Gastroesophageal sphincter (tissue), 4 donors: ENCODE measurements around the gene PRDM15. TPM values are rescaled to one million over a fixed set of nuclear protein-coding genes. Genes with fewer than 3 reads are reported as not detected.

ENCODE experiments used
- ATAC-seq: fragments of 150-250 bp; one replicate; pipeline ENCODE4 v1.9.1; 2016; ENCODE audit warnings: mild to moderate bottlenecking, moderate library complexity
- H3K27ac ChIP-seq, 4 donors: fragments of 200-600 bp; sonication (generic) in 3 of 4; 1 replicate in 3 of 4; 2 replicates in 1 of 4; pipeline ENCODE4 v1.5.1; 2016 to 2019
- H3K27me3 ChIP-seq: fragments of 200-600 bp; sonication (generic); one replicate; pipeline ENCODE4 v1.5.1; 2019
- H3K36me3 ChIP-seq, 2 donors: fragments of 200-600 bp; sonication (generic); one replicate each; pipeline ENCODE4 v1.5.1; 2019; ENCODE audit warnings: control low read depth in 1 of 2
- H3K4me1 ChIP-seq, 3 donors: fragments of 200-600 bp; sonication (generic); 1 replicate in 2 of 3; 2 replicates in 1 of 3; pipeline ENCODE4 v1.5.1; 2016 to 2019; ENCODE audit warnings: control low read depth in 2 of 3
- H3K4me3 ChIP-seq, 2 donors: fragments of 200-600 bp; sonication (generic); one replicate each; pipeline ENCODE4 v1.5.1; 2019; ENCODE audit warnings: mild to moderate bottlenecking in 1 of 2, moderate library complexity in 1 of 2
- H3K9me3 ChIP-seq, 3 donors: fragments of 200-600 bp; sonication (generic); one replicate each; pipeline ENCODE4 v1.5.1; 2017 to 2019; ENCODE audit warnings: control low read depth in 2 of 3
- CTCF ChIP-seq, 4 experiments: fragments of 200-600 bp in 2 of 4; fragments of 450-650 bp in 2 of 4; sonication (generic) in 1 of 4; IDR thresholded peaks; one replicate each; pipeline ENCODE4 v1.5.1; 2017 to 2019; ENCODE audit warnings: antibody characterized with exemption in 4 of 4, mild to moderate bottlenecking in 2 of 4, moderate library complexity in 2 of 4
- EP300 ChIP-seq: sonication (generic); formaldehyde crosslinking; IDR thresholded peaks from one replicate; pipeline ENCODE4 v1.6.1; 2017; ENCODE audit warnings: antibody characterized with exemption, mild to moderate bottlenecking
- POLR2A ChIP-seq, 2 donors: fragments of 450-650 bp; IDR thresholded peaks; one replicate each; pipeline ENCODE4 v1.6.1; 2017; ENCODE audit warnings: antibody characterized with exemption in 2 of 2, mild to moderate bottlenecking in 2 of 2, moderate library complexity in 1 of 2
- POLR2AphosphoS5 ChIP-seq: sonication (generic); formaldehyde crosslinking; IDR thresholded peaks from one replicate; pipeline ENCODE4 v1.6.1; 2017; ENCODE audit warnings: antibody characterized with exemption
- WGBS, 2 donors: methylation state at CpG; one replicate each; pipeline ENCODE4 v1.1.5; 2018; ENCODE audit warnings: low coverage in 1 of 2; 5-methylcytosine and 5-hydroxymethylcytosine counted together
- total RNA-seq, 4 donors: library from RNA; depleted of rRNA; stranded (reverse); fragments of >200 nt; gene quantifications; one replicate each; pipeline ENCODE4 v1.1.0, GENCODE V29; 2016

The PRDM15 gene
- total RNA-seq, 4 donors from 2014 or later: 2.9 to 8.2 (median 7.2) TPM

DNA sequence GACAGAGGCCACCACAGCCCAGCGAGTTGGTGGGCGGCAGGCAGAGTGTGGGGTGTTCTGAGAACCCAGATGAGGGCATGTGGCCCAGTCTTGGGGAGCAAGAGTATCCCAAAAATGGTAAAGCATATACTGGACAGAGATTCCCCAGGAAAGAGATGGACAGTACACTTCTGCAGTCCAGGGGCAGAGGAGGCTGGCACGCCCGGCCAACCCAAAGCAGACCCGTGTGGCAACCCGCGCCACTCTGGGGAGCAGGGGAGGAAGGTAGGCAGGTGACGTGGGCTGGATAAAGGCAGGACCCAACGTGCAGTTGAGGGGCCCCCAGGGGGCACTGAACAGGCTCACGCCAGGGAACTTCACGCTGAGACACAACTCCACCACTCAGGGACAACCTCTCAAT lies 65.9 kb downstream of the PRDM15 start:
- no peak overlapping the region for H3K27ac ChIP-seq
- no peak for ATAC-seq
- H3K36me3 ChIP-seq: peaks cover 0 to 70% of the 10 kb centered on the region in 2 donors
- H3K27me3 ChIP-seq: no peaks in the 10 kb centered on the region
- peaks cover 0 to 9% (median 3%) of the 10 kb centered on the region in 3 donors for H3K4me1 ChIP-seq
- H3K4me3 ChIP-seq: no peak overlapping the region
- no peaks in the 10 kb centered on the region for H3K9me3 ChIP-seq
- TF ChIP-seq CTCF (IDR thresholded peaks at IDR 0.05) (no peak), EP300 (no peak), POLR2AphosphoS5 (no peak), POLR2A (IDR thresholded peaks at IDR 0.05) (no peak)
- WGBS, 2 donors: 92 to 100% methylated on average over 2 to 4 of the region's 11 CpGs

DNA sequence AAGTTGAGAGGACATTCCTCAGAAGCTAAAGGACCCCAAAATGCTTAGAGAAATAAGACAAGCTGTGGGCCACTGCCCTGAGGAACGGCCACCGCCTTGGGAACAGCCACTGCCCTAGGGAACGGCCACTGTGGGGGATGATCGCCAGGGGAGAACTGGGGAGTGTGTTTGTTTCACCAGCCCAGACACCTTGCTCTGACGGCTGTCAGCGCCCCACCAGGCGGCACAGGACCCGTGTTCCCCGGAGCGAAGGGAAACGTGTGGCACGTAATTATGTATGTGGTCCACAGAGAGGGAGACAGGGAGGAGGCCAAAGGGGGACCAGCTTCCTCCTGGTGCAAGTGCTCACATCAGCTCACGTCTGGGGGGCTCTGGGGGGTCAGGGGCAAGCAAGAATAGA lies 66.5 kb downstream of the PRDM15 start:
- Histone ChIP-seq H3K9me3 (no peaks in the 10 kb centered on the region), H3K4me1 (peaks cover 0 to 9% (median 3%) of the 10 kb centered on the region in 3 donors), H3K36me3 (peaks cover 0 to 76% of the 10 kb centered on the region in 2 donors), H3K4me3 (no peak overlapping the region), H3K27me3 (no peaks in the 10 kb centered on the region), H3K27ac (no peak overlapping the region)
- TF ChIP-seq CTCF (IDR thresholded peaks at IDR 0.05): no peak
- ATAC-seq: no peak
- 91 to 100% methylated on average over 2 to 10 of the region's 13 CpGs for WGBS, 2 donors

DNA sequence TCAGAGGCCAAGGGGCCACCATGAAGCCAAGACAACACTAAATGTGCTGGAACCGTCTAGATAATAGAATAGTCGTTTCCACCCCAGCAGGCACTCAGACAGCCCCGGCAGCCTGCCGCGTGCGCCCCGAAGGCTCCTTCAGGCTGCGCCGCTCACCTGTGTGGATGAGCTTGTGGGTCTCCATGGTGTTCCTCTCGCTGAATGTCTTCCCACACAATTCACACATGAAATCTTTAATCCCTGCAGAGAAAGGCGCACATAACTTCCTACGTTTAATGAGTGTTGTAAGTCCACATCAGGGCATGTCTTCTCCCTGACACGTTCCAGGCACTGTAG lies 68.6 kb downstream of the PRDM15 start:
- WGBS, 2 donors: 92 to 100% methylated on average over 2 to 11 of the region's 13 CpGs

DNA sequence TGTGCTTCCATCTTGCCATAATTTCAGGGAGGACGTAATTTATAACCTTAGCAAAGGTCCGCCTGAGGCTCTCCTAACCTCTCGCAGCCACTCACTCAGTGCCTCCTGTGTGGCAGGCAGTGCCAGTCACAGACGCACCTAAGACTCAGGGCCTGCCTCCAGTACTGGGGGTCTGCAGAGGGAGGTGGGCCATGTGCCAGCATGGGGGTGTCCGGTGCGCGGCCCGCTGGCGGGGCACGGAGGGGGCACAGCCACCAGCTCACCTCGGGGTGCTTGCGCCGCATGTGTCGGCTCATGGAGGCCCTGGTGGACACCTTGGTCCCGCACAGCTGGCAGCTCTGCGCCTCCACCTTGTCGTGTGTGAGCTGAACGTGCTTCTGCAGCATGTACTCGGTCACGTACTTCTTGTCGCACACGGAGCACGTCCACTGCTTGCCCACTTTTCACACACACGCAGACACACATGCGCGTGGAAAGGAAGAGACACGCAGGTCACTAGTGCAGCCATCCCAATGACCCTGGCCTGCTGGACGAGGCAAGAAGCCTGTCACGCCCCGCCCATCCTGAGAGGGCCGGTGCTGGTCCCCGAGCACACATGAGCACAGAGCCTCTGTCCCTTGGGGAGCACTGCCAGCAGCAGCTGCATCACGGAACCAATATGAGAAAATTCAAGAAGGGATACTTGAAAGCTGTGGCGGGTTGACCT lies 69.1 kb downstream of the PRDM15 start:
- no peaks in the 10 kb centered on the region for H3K9me3 ChIP-seq
- no peak overlapping the region for H3K4me3 ChIP-seq
- peaks cover 0 to 70% of the 10 kb centered on the region in 2 donors for H3K36me3 ChIP-seq
- TF ChIP-seq CTCF (IDR thresholded peaks at IDR 0.05): no peak
- no peak for TF ChIP-seq POLR2AphosphoS5
- TF ChIP-seq POLR2A (IDR thresholded peaks at IDR 0.05): no peak
- no peak for TF ChIP-seq EP300
- H3K4me1 ChIP-seq: no peaks in the 10 kb centered on the region
- no peak overlapping the region for H3K27ac ChIP-seq
- 94 to 100% methylated on average over 1 to 9 of the region's 34 CpGs for WGBS, 2 donors
- H3K27me3 ChIP-seq: no peaks in the 10 kb centered on the region
- no peak for ATAC-seq

More for the DNA sequence above, 68.6 kb downstream of the PRDM15 start:
- TF ChIP-seq POLR2AphosphoS5 (no peak), EP300 (no peak), POLR2A (IDR thresholded peaks at IDR 0.05) (no peak), CTCF (IDR thresholded peaks at IDR 0.05) (no peak)
- Histone ChIP-seq H3K9me3 (no peaks in the 10 kb centered on the region), H3K4me3 (no peak overlapping the region), H3K27ac (no peak overlapping the region), H3K27me3 (no peaks in the 10 kb centered on the region), H3K36me3 (peaks cover 0 to 75% of the 10 kb centered on the region in 2 donors), H3K4me1 (no peaks in the 10 kb centered on the region)
- no peak for ATAC-seq

DNA sequence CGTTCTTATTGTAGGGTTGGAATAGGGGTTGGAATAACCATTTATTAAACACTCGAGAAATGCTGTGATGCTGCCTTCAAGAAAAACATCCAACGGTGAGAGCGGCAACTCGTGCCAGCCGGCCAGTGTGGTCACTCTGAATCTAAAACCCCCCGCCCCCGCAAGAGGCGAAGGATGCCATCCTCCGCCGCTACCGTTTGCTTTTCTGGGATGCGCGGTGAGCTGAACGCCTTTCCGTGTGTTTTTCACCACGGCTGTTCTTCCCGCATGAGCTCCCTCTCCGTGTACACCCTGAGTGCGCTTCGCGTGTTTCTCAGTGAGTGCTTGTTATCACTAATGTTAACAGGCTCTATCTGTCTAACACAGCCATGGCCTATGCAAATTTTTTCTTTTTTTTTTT lies 70.3 kb downstream of the PRDM15 start:
- no peak for TF ChIP-seq POLR2AphosphoS5
- no peak for TF ChIP-seq POLR2A (IDR thresholded peaks at IDR 0.05)
- no peak for TF ChIP-seq EP300
- no peak for TF ChIP-seq CTCF (IDR thresholded peaks at IDR 0.05)
- 94 to 96% methylated on average over 14 to 22 of the region's 22 CpGs for WGBS, 2 donors
- ATAC-seq: no peak
- H3K4me1 ChIP-seq: peaks cover 0 to under 1% (median 0%) of the 10 kb centered on the region in 3 donors
- H3K36me3 ChIP-seq: peaks cover 0 to 62% of the 10 kb centered on the region in 2 donors
- no peak overlapping the region for H3K4me3 ChIP-seq
- H3K27ac ChIP-seq: no peak overlapping the region
- no peaks in the 10 kb centered on the region for H3K27me3 ChIP-seq
- no peaks in the 10 kb centered on the region for H3K9me3 ChIP-seq
